Kasumi-1 (cell line): ENCODE results near the gene ADPRS.
A peak's percentile ranks its signal among the peaks of the same experiment; 100 is the strongest.

Source experiments
- DNase-seq, 2 experiments: peaks; one replicate each; lab custom pipeline; 2025; lab: John Stamatoyannopoulos, UW

The ADPRS gene

DNA sequence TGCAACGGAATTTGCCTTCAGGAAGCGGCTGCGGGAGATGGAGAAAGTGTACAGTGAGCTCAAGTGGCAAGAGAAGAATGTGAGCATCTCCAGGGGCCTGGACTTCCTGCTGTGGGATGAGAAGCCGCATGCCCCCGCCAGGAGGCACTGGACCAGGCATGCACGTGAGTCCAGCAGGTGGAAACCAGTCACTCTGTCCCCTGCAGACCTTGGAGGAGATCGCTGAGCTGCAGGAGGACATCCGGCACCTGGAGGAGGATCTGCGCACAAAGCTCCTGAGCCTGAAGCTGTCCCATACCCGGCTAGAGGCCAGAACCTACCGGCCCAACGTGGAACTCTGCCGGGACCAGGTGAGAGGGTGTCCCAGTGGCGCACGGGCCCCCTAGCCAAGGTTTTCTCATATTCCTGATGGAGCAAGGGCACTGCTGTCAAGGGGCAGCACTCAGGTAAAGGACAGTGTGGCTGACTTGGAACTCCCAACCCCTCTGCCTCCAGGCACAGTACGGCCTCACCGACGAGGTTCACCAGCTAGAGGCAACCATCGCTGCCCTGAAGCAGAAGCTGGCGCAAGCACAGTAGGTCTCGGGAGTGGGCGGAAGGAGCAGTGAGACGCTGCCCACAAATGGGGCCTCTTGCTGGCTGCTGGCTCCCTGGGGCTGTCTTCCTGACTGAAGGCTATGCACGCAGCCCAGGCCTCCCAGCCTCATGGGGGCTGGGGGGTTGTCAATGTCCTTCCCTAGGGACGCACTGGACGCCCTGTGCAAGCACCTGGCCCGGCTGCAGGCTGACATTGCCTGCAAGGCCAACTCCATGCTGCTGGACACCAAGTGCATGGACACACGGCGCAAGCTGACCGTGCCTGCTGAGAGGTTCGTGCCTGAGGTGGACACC lies 1.2 kb upstream of the ADPRS start:
- no peak for DNase-seq

DNA sequence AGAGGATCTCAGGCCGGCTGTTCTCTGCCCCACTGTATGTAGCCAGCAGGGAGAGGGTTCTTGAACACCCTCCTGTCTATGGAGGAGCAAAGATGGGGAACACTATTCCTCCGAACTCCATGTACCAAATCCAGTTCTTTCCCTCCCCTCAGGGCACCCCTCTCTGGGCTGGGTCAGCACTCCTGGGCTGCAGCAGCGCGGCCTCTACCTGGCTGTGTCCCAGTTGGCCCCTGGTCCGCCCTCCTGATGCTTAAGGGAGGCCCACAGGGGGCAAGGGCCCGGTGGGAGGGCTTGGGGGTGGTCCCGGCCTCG lies 471 bp upstream of the ADPRS start:
- no peak for DNase-seq

DNA sequence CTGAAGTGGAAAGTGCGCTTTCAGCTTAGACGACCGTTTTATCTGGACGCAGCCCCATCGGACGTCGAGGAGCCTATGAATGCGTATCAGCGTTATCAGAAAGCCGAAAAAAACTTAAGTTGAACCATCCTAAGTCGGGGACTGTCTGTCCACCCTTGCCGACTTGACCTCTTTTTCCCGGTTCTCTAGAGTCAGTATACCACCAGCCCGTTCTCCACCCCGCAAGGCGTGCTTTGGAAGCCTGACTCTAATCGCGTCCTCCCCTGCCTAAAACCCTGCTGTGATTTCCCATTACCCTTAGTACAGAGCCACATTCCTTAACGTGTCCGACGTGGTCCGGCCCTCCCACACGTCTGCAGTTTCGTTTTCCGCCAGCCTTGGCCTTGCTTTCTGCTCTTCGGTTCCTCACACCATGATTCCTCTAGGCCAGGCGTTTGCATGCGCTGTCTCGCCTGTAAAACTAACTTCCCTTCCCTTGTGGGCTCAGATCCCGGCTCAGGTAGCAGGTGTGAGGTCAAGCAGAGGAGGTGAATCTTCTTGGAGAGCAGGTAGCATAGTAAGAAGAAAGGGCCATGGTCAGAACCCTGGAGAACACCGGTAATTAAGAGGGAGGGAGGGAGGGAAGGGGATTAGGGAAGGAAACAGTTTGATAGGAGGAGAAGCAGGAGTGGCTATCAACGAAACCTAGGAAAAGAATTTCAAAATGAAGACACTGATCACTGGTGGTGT lies 865 bp downstream of the ADPRS start:
- DNase-seq: peak; percentile 10 to 20

DNA sequence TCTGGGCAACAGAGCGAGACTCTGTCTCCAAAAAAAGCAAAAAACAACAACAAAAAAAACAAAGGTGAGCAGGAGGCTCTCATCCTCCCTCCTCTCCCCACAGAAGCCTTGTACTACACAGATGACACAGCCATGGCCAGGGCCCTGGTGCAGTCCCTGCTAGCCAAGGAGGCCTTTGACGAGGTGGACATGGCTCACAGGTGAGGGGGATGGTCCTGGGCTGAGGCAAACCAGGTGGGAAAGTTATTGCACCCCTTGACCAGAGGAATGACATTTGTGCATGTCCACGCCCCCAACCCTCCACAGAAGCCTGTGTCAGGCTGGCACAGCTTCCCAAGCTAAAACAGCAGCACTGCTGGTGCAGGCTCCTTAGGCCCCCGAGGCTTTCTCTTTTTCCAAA lies 2.4 kb downstream of the ADPRS start:
- DNase-seq: no peak

DNA sequence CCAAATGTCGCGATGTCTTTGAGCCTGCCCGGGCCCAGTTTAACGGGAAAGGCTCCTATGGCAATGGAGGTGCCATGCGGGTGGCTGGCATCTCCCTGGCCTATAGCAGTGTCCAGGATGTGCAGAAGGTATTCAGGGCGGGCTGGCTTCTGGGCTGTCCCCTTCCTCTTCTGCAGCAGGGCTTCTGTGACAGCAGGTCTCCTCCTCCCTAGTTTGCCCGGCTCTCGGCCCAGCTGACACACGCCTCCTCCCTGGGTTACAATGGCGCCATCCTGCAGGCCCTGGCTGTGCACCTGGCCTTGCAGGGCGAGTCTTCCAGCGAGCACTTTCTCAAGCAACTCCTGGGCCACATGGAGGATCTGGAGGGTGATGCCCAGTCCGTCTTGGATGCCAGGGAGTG lies 3.0 kb downstream of the ADPRS start:
- DNase-seq: no peak

DNA sequence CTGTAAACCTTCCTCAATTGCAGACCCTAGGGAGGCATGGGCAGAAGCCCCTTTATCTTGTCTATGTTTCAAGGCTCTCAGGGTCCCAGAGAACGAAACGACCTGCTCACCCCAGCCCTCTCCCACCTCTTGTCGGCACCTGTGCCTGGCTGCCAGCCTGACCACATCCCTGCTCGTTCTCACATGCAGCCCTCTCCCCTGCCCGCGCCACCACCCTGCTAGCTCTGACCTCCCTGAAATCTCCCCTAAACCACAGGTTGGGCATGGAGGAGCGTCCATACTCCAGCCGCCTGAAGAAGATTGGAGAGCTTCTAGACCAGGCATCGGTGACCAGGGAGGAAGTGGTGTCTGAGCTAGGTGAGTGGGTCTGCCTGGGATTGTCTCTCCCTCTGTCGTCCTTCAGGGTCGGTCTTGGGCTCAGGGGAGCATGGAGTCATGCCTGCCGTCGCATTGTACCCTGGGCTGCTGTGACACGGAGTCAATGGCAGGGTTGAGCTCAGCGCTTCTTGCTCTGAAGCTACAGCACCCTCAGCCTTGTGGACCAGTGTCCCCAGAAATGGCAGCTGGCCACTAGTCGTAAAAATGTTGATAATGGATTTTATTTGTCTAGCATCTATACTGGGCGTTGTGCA lies 3.6 kb downstream of the ADPRS start:
- DNase-seq: peak in 1 of 2 experiments; percentile 17

DNA sequence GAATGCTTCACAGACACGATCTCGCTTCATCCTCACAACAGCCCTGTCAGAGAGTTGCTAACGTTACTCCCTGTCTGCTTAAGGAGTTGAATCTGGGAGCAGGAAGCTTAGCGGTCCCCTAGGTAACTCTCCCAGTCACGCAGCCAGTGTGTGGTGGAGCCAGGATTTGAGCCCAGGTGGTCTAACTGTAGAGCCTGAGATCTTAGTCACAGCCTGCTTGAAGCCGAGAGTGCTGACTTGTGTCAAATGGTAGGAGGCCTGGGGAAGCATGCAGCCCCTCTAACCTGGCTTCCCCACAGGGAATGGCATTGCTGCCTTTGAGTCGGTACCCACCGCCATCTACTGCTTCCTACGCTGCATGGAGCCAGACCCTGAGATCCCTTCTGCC lies 4.1 kb downstream of the ADPRS start:
- DNase-seq: no peak

DNA sequence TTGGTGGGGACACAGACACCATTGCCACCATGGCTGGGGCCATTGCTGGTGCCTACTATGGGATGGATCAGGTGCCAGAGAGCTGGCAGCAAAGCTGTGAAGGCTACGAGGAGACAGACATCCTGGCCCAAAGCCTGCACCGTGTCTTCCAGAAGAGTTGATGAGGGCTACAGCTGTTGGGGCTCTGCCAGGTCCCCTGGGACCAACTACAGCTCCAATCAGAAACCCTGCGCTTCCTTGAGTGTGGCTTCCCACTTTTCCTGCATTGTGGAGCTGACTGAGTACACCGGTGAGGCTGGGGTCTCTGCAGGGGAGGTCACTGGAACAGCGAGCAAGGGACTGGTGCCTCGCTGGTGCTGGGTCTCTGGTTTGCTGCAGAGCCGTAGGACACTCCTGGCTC lies 4.5 kb downstream of the ADPRS start:
- DNase-seq: no peak

DNA sequence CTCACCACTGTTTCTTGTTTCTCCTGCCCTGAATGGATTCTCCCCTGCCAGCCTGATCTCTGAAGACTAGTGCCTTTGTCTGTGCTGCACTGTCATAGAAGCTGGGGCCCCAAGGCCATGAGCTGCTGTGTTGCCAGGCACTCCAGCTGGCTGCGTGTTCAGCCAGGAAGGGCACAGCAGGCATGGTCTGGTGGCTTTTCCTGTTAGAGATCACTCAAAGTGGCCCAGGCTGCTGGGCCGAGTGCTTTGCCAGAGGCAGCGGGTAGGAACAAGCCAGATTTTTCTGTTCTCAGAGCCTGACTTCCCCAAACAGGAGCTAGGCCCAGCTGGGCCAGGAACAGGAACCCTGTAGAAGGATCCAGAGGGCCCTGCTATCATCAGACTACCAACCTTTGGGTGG lies 5.2 kb downstream of the ADPRS start:
- no peak for DNase-seq

DNA sequence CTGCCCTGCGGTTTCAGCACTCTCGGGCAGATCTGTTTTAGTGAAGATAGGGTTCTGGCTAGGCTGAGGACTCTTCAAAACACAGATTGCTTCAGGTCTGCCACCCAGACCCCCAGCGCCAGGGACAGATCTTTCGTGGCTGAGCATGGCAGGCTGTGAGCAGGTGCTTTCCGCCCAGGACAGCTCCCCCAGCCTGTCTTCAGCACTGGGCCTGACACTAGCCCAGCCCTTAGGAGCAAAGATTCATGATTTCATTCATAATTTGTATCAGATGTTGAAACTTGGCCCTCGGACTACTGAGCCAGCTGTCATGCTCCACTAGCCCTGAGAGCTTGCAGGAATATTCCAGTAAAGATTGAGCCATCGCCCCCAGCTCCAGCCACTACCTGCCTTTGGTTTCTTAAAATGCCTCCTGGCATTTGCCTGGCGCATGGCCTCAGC lies 5.9 kb downstream of the ADPRS start:
- no peak for DNase-seq

DNA sequence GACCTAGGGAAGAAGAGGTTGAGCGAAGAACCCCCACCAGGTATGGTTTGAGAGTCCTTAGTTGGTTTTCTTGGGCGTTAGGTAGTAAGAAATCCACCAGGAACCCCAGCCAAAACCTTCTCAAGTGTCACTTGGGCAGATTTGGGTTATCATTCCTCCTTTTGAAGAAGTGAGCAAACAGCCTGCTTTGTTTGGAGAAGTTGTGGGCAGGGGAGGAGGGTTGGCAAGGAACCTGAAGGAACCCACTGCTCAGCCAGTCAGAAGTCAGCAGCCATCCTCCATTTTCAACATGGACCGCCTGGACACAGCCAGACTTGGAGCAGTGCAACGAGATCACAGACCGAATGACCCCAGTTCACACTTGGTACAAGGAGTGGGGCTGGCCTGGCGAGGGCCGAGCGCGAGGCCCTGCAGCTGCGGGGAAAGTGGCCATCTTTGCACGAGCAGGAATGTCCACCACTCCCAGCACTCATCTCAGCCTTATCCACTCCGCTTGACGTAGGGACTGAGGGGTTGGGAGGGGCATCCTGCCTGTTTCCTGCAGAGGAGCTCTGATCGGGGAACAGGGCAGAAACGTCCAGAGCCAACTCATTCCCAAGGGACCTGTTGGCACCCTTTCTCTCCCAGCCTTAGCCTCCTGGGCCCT lies 7.2 kb downstream of the ADPRS start:
- DNase-seq: peak; percentile 26 to 57

DNA sequence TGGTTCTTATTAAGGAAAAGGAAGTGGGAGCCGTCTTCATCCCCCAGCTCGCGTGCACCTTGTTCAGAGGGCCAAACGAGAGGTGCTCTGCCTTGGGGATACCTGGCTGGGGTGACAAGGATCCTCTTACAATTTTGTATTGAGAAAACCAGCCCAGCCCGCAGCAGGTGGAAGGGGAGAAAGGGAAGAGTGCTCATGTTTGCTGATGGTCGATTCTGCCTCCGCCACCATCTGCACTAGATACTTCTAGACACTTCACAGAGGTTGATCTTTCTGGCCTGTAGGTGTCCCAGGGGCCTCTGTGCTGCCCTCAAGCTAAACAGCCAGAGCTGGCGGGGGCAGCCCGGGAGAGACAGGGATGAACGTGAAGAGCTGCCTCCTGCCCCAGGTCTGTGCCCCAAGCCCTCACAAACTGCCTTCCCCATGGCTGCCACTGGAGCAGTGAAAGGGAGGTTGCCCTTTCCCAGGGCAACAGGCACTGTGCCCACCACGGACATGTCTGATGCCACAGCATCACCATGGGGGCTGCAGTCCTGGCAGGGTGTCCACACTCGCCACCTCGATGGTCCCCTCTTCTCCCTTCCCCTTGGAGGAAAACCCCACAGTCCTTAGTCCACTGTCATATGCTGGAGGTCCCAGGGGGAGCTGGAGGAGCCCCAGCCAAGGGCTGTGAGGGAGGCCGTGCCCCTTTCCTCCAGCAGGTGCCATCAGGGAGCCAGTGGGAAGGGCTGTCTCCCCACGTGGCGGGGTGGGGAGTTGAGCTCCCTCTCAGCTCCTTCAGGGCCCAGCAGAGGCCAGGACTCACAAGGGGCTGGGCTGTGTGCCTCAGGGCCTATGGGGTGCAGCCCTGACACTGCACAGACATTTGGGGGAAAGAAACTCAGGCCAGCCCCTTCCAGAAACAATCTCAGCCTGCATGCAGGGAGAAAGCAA lies 8.1 kb downstream of the ADPRS start:
- peak; percentile 9 to 38 for DNase-seq

DNA sequence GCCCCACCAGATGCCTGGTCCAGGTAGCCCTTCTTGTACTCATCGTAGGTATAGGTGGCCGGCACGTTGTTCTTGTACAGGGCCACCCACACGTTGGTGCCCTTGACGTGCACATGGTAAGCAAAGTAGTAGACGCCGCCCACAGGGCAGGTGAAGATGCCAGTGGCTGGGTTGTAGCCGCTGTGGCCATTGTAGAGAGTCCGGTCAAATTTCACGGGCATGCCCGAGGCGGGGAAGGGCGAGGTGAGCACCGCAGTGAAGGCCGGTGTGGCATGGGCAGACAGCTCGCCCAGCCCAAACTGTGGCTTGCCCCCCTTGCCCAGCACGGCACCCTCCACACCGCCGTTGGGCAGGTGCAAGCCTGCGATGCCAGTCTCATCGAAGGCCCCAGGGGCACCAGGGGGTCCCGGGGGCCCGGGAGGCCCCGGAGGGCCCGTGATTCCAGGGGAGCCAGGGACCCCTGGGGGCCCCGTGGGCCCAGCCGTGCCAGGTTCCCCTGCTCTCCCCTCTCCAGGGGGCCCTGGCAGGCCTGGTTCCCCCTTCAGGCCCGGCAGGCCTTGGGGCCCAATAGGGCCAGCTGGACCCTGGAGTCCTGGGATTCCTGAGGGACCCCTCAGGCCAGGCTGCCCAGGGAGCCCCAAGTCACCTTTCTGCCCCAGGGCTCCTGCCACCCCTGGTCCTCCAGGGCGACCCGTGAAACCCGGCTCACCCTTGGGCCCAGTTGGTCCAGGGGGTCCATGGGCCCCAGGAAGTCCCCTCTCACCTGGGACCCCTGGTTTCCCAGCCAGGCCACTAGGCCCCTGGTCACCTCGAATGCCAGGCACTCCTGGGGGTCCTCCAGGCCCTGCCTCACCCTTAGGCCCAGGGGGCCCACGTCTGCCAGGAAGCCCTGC lies 9.2 kb downstream of the ADPRS start:
- no peak for DNase-seq

DNA sequence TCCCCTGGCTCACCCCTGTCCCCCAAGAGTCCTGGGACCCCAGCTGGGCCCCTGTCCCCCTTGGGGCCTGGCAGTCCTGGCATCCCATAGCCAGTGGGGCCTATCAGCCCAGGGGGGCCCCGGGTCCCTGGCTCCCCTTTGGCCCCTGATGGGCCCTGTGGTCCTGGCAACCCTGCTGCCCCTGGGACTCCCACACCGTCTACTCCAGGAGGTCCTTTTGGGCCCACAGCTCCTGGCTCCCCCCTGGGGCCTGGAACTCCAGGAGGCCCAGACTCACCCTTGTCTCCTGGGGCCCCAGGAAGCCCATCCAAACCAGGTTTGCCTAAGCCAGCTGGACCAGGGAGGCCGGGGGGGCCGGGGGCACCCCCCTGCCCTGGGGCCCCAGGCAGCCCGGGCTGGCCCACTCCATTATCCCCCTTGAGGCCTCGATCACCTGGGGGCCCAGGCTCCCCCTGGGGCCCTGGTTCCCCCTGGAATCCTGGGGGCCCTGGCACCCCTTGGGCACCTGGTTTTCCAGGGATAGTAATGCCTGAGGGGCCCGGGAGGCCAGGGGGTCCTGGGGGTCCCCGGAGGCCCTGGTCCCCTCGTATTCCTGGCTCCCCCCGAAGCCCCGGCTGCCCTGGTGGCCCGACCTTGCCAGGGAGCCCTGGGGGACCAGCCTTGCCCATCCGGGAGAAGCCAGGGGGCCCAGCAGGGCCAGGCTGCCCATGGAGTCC lies 10.1 kb downstream of the ADPRS start:
- no peak for DNase-seq

DNA sequence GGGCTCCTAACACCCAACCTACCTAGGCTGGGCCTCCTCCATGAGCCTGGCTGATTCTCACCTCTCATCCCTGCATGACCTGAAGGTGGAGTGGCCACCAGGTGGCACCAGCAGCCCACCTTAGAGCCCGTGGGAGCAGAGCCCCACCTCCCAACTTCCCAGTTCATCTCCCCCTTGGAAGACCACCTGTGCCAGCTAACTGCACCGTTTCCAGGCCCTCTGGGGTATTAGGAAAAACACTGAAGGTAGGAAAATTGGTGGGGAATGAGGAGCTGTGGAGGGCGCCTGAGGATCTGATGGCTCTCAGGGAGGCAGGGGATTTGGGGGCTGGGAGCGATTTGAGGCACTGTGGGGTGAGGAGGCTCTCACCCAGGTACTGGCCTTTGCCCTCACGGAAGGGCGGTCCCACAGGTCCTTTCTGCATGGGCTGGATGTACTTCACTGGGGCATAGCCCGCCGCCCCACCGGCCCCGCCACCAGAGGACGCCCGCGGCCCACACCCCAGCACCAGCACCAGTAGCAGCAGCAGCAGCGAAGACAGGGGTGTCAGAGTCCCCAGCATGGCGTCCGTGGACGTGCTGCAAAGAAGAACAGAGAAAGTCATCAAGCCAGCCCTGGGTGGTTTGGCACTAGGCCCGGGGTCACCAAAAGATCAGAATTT lies 11.1 kb downstream of the ADPRS start:
- peak; percentile 52 to 55 for DNase-seq

DNA sequence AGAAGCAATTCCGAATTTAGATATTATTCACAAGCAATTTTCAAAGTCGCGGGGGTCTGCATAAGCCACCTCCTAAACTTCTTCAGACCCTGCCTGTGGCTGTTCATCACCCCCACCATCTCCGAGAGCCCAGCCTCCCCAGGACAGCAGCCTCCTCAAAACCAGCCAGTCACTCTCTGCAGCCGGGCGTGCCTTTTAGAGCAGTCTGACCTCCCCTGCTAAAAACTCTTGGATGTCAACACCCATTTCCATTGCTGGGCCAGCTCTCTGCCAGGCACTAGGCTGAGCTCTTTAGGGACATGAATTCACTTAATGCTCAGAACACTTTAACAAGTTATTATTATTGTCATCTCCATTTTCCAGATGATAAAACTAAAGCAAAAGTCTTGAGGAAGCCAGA lies 11.7 kb downstream of the ADPRS start:
- DNase-seq: no peak

DNA sequence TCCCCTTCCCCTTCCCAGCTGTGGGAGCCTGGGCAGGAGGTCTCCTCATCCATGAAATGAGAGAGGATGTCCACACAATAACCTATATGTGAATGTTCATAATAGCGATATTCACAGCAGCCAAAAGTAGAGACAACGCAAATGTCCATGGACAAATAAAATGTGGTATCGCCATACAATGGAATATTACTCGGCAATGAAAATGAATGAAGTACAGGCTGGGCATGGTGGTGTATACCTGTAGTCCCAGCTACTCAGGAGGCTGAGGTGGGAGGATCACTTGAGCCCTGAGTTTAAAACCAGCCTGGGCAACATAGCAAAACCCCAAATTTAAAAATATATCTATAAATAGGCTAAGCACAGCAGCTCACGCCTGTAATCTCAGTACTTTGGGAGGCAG lies 12.9 kb downstream of the ADPRS start:
- DNase-seq: no peak

DNA sequence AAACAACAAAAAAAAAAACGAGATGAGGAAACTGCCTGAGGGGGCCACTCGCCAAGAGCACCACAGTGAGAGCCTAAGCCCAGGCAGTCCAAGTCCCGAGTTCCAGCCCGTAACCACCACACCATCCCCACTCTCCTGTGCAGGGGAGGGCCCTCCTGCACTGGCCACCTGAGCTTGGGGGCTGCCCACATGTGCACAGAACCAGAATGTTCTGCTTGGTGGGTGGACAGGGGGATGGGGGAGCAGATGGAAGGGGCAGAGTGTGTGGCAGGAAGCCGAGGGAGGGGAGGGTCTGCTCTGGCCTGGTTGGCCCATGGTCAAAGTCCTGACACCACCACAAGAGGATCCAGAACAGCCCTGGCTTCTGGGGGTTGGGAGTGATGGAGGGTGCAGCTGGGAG lies 17.6 kb downstream of the ADPRS start:
- no peak for DNase-seq

DNA sequence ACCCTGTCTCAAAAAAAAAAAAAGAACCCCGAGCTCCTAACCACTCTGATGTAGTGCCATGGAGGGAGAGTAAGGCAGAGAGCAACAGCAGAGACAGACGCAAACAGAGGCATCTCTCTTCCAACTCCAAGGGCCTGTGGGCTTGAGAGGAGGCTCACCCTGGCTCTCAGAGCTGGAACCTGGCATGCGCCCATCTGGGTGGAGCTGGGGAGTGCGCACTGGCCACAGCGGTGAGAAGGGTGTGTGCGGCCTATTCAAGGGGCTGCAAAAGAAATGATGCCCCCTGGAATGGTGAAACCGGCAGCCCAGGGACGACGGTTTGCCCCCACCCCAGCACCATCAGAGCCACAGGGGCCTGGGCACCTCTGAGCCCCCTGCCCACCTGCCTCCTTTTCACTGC lies 18.7 kb downstream of the ADPRS start:
- DNase-seq: no peak
